Measurements from ENCODE around the gene CACNA1I. TPM values are rescaled to one million over a fixed set of nuclear protein-coding genes. Genes with fewer than 3 reads are reported as not detected.

CACNA1I gene
- total RNA-seq, 1 experiment from 2014 or later: 0.90 TPM

GRCh38 chr22:39707351-39707750 is 136.8 kb downstream of the CACNA1I start:
- POLR2A ChIA-PET (ENCODE audit: low non-redundant PET): no interaction called here
- no peak for DNase-seq (ENCODE audit: low spot score)
- no peak overlapping the region for H3K4me3 ChIP-seq (ENCODE audit: low read depth, low read length, poor library complexity, severe bottlenecking)
- H3K27me3 ChIP-seq (replicated peaks; ENCODE audit: insufficient read depth, low read depth, low read length, poor library complexity): no peaks in the 10 kb centered on the region
- peaks cover 37% of the 10 kb centered on the region for H3K4me1 ChIP-seq (ENCODE audit: insufficient read depth, low read length, poor library complexity, severe bottlenecking)
- H3K27ac ChIP-seq (ENCODE audit: low read depth, low read length, poor library complexity, severe bottlenecking): peak overlapping the region; percentile 46
- intact Hi-C loops (cut with micrococcal nuclease; ENCODE audit: unreplicated experiment): no loop called here
- CTCF ChIA-PET: no interaction called here
- BruUV-seq (replicated peaks): no TSS peak
- no peaks in the 10 kb centered on the region for H3K9me3 ChIP-seq (ENCODE audit: low read depth, low read length, poor library complexity, severe bottlenecking)
- TF ChIP-seq CTCF (conservative IDR thresholded peaks at IDR 0.05; ENCODE audit: low read depth, low read length): no peak
- no peak for TF ChIP-seq EZH2 (IDR thresholded peaks at IDR 0.05; ENCODE audit: borderline replicate concordance, low read depth, low read length, poor library complexity, severe bottlenecking)
- H3K36me3 ChIP-seq (ENCODE audit: insufficient read depth, low read length, poor library complexity, severe bottlenecking): no peaks in the 10 kb centered on the region

GRCh38 chr22:39707816-39708215 is 137.3 kb downstream of the CACNA1I start:
- Histone ChIP-seq H3K27me3 (replicated peaks; ENCODE audit: insufficient read depth, low read depth, low read length, poor library complexity) (no peaks in the 10 kb centered on the region), H3K36me3 (ENCODE audit: insufficient read depth, low read length, poor library complexity, severe bottlenecking) (no peaks in the 10 kb centered on the region), H3K4me3 (ENCODE audit: low read depth, low read length, poor library complexity, severe bottlenecking) (no peak overlapping the region), H3K9me3 (ENCODE audit: low read depth, low read length, poor library complexity, severe bottlenecking) (no peaks in the 10 kb centered on the region), H3K4me1 (ENCODE audit: insufficient read depth, low read length, poor library complexity, severe bottlenecking) (peaks cover 37% of the 10 kb centered on the region), H3K27ac (ENCODE audit: low read depth, low read length, poor library complexity, severe bottlenecking) (peak overlapping the region; percentile 46)
- TF ChIP-seq CTCF (conservative IDR thresholded peaks at IDR 0.05; ENCODE audit: low read depth, low read length) (no peak), EZH2 (IDR thresholded peaks at IDR 0.05; ENCODE audit: borderline replicate concordance, low read depth, low read length, poor library complexity, severe bottlenecking) (no peak)
- intact Hi-C loops (cut with micrococcal nuclease; ENCODE audit: unreplicated experiment): no loop called here
- POLR2A ChIA-PET (ENCODE audit: low non-redundant PET): no interaction called here
- BruUV-seq (replicated peaks): no TSS peak
- CTCF ChIA-PET: no interaction called here
- DNase-seq (ENCODE audit: low spot score): no peak

GRCh38 chr22:39710380-39711150 is 140.0 kb downstream of the CACNA1I start:
- Histone ChIP-seq H3K9me3 (ENCODE audit: low read depth, low read length, poor library complexity, severe bottlenecking) (no peaks in the 10 kb centered on the region), H3K36me3 (ENCODE audit: insufficient read depth, low read length, poor library complexity, severe bottlenecking) (no peaks in the 10 kb centered on the region), H3K4me3 (ENCODE audit: low read depth, low read length, poor library complexity, severe bottlenecking) (no peak overlapping the region), H3K4me1 (ENCODE audit: insufficient read depth, low read length, poor library complexity, severe bottlenecking) (peaks cover 26% of the 10 kb centered on the region), H3K27me3 (replicated peaks; ENCODE audit: insufficient read depth, low read depth, low read length, poor library complexity) (no peaks in the 10 kb centered on the region), H3K27ac (ENCODE audit: low read depth, low read length, poor library complexity, severe bottlenecking) (no peak overlapping the region)
- ChIA-PET POLR2A (ENCODE audit: low non-redundant PET) (no interaction called here), CTCF (no interaction called here)
- intact Hi-C loops (cut with micrococcal nuclease; ENCODE audit: unreplicated experiment): no loop called here
- BruUV-seq (replicated peaks): no TSS peak
- no peak for DNase-seq (ENCODE audit: low spot score)
- TF ChIP-seq CTCF (conservative IDR thresholded peaks at IDR 0.05; ENCODE audit: low read depth, low read length): no peak
- TF ChIP-seq EZH2 (IDR thresholded peaks at IDR 0.05; ENCODE audit: borderline replicate concordance, low read depth, low read length, poor library complexity, severe bottlenecking): no peak
